ENCODE measurements around the gene VTCN1.

GRCh38 chr1:117216718-117217117 is 6.0 kb upstream of the VTCN1 start:
- TF ChIP-seq EZH2 (optimal IDR thresholded peaks at IDR 0.05; ENCODE audit: low read depth, low read length): no peak
- no peak for TF ChIP-seq CTCF (IDR thresholded peaks at IDR 0.05; ENCODE audit: low read length)
